Adipose tissue (tissue), 3 donors: ENCODE data around the gene FBXL19. TPM values are rescaled to one million over a fixed set of nuclear protein-coding genes. Genes with fewer than 3 reads are reported as not detected.

Experiments used
- H3K27ac ChIP-seq: one replicate; pipeline ENCODE4 v1.5.1; 2013; ENCODE audit warnings: low read depth, low read length
- WGBS, 3 donors: extraction: QIAGEN DNeasy Blood & Tissue Kit; methylation state at CpG; one replicate each; pipeline ENCODE4 v1.1.7; 2013; 5-methylcytosine and 5-hydroxymethylcytosine counted together
- polyA plus RNA-seq, 3 donors: library from polyadenylated mRNA; stranded (reverse); fragments of 200-250 nt; gene quantifications; one replicate each; pipeline ENCODE4 v1.2.3, GENCODE V29; 2013
- donor health status: healthy with polysubstance abuse.
- donor health status: Bipolar disorder and iron deficiency.
- donor health status: healthy.

FBXL19 gene
- polyA plus RNA-seq, 3 donors = 3.6 to 9.1 (median 5.3) TPM

DNA sequence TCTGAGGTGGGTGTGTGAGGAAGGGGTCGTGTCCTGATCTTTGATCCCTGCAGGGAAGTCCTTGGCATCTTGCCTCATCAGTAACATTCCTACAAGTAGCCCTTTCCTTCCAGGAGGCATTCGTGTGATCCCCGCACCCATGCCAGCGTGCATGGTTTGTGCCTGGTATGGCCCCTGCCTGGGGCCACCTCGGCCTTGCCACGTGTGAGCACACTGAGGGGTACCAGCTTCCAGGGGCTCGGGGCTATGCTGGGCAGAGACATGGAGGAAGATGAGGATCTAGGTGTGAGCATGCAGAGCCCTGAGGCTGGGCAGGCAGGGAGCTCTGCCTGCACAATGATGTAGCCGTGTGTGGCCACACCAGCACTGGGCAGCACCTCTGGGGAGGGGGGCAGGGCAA, 67.7 kb downstream of the FBXL19 start:
- no peak overlapping the region for H3K27ac ChIP-seq
- 71 to 85% (median 85%) methylated on average over 8 of the region's 8 CpGs for WGBS, 3 donors

DNA sequence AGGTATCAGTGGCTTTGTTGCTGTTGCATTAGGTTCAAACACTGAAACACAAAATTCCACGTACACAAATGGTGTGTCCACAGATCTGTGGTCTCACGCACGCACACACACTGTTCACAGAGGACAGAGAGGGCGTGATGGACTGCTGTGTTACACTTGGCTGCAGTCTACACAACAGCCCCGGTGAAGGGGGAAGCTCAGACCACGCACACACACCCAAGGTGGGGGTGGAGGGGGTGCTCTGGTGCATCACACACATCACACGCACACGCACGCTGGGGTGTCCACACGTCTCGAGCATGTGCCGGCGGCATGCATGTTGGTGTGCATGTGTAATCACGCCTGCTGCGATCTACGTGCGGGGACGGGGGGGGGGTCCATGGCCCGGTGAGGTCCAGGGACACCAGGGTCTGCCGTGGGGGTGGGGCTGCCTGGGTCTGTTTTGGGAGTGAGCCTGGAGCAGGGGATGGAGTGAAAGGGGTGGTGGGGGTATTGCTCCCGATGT, 69.0 kb downstream of the FBXL19 start:
- 85 to 88% (median 87%) methylated on average over 18 to 21 of the region's 21 CpGs for WGBS, 3 donors
- H3K27ac ChIP-seq = no peak overlapping the region

DNA sequence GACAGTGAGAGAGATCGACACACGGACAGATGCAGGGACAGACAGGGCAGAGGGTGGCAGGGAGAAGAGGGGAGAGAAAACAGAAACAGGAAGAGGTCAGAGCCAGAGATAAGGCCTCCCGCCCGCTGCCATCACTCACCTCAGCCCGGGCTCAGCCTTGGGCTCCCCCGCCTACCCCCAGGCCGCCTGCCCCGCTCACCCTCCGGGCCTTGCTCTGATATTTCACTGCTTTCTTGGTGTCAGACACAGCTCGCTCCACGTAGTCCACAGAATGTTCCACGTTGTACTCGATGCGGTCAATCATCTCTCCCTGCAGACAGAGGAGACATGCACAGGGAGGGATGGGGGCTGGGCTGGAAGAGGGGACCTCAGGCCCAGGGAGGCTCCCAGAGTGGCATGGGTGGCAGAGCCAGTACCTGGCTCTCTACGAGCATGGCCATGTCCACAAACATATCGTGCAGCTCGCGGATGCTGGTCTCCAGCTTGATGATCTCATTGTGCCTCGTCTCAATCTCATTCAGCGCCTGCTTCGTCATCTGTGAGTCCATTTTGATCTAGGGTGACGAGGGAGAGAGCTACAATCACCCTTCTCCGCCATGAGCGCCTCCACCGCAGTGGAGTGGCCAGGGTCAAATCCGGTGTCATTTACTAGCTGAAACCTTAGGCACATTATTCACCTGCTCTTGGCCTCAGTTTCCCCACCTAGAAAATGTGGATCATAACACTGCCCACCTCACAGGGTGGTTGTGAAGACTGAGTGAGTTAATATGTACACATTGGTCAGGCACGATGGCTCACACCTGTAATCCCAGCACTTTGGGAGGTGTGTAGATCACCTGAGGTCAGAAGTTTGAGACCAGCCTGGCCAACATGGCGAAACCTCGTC, 69.8 kb downstream of the FBXL19 start:
- 77 to 82% (median 79%) methylated on average over 29 of the region's 29 CpGs for WGBS, 3 donors
- H3K27ac ChIP-seq = no peak overlapping the region

DNA sequence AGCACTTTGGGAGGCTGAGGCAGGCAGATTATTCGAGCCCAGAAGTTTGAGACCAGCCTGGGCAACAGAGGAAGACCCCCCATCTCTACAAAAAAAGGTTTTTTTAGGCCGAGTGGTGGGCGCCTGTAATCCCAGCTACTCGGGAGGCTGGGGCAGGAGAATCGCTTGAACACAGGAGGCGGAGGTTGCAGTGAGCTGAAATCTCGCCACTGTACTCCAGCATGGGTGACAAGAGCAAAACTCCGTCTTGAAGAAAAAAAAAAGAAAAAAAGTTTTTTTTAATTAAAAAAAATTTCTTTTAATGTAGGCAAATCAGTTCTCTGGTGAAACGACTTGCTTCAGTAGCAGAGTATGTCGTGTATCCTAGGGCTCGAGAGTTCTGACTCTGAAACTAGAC, 72.6 kb downstream of the FBXL19 start:
- 82 to 86% (median 82%) methylated on average over 11 of the region's 11 CpGs for WGBS, 3 donors
- no peak overlapping the region for H3K27ac ChIP-seq

DNA sequence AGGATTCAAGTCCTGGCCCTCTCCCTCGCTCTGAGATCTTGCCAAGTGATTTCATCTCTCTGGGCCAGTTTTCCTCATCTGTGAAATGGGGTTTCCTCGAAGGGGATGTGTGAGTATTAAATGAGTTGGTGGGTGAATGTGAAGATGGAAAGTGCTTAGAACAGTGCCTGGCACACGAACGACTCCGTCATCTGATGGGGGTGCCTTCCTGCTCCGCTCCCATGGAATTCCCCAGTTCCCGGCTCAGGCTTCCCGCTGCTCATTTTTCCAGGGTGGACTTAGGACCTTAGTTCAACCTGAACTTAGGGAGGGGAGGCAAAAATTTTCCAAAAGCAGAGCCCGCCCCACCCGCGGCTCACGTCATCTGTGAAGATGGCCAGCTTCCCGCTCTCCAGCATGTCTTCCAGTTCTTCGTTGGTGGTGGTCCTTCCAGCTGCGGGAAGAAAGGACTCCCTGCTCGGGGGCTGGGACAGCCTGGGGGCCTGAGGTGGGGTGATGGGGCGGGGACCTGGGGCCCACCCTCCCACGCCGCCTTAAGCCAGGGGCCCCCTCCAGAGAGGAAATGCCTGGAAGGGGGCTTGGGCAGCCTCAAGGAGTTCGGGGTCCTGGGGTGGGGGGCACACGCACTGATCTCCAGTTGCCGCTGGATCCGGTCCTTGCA, 73.1 kb downstream of the FBXL19 start:
- WGBS, 3 donors = 16 to 24% (median 23%) methylated on average over 23 of the region's 23 CpGs
- peak overlapping the region; percentile 7 for H3K27ac ChIP-seq

DNA sequence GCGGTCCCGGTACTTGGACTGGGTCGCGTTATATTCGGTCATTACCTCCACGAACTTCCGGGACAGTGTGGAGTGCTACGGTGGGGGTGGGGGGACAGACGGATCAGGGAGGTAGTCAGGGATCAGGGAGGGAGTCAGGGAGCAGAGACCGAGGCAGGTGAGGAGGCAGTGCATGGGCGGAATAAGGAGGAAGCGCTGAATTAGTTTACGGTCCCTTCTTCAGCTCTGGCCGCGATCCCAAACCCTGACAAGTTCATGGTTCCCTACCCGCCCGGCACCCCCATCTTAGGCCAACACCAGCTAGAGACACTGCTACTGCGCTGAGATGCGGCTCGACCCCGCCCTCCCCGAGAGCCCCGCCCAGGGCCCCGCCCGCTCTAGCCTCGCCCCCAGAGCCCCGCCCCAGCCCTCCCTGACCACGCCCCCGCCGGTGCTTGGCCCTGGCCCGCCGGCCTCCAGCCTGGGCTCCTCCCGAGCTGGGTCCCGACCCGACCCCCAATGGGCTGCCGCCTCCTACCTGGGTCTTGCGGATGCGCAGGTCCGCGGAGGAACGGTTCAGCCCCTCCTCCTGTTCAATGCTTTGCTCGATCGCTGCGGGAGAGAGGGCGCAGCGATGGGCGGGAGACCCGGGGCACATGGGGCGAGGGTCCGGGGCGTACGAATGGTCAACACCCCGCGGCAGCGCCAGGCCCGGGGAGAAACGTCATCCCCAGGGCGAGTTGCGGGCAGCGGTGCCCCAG, 73.8 kb downstream of the FBXL19 start:
- 3 to 6% (median 4%) methylated on average over 47 to 60 of the region's 60 CpGs for WGBS, 3 donors
- peak overlapping the region; percentile 7 for H3K27ac ChIP-seq

DNA sequence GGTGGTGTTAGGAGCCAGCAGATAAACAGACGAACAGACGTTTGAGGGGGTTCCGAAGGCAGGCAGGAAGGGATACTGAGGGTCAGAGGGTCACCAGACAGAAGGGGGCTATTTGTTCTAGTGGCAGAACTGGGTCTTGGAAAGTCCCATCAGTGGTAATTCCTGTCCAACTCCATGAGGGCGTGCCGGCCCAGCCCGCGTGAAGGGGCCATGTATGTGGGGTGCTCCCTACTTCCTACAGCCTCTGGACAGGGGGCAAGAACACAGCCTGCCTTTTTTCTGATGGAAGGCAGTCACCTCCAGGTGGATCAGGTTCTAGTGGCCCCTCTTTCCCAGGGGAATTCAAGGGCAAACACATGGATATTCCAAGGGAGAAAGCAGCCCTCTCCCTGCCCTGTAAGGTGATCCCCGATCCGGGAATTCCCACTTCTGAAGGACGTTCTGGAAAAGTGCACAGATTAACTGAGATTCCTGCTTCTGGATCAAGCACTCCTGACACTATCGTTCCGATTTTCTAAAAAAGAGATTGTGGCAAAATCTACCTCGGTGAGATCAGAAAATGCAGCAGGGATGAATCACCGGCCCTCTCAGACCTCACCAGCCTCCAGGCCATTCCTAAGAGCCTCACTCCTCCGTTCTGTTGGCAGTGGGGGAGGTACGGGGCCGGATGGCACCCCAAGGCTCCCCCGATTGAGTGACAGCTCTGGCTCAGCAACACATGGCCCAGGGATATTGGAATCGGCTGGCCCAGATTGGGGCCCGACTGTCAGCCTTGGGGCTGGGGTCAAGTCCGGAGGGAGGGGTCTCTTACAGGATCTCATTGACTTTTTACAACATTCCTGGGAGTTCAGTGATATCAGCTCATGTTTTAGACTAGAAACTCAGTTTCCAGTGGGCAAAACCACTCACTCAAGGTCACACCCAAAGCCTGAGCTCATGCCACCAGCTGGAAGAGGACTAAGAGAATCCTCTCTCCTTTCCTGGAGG, 74.6 kb downstream of the FBXL19 start:
- 60 to 65% (median 64%) methylated on average over 21 of the region's 21 CpGs for whole genome bisulfite sequencing, 3 donors
- H3K27ac ChIP-seq = no peak overlapping the region

Other genes with a start within 250 kb of the FBXL19 start
- gene SRCAP, start 224.4 kb upstream of the FBXL19 start, polyA plus RNA-seq = 10 to 100 TPM in 2 of 3 donors, 1 to 10 TPM in 1; 7.3 to 16.8 (median 16.5) TPM
- 10 to 100 TPM; 11.8 to 22.0 (median 15.2) TPM for gene PHKG2, start 175.1 kb upstream of the FBXL19 start, polyA plus RNA-seq
- gene CFAP119, start 161.5 kb upstream of the FBXL19 start, polyA plus RNA-seq = 1 to 10 TPM; 1.5 to 3.8 (median 1.6) TPM
- gene RNF40, start 161.2 kb upstream of the FBXL19 start, polyA plus RNA-seq = 10 to 100 TPM; 26.3 to 65.7 (median 39.7) TPM
- 1 to 10 TPM; 3.4 to 6.2 (median 5.6) TPM for gene ZNF629, start 136.4 kb upstream of the FBXL19 start, polyA plus RNA-seq
- 10 to 100 TPM; 11.8 to 52.1 (median 22.0) TPM for gene BCL7C, start 29.5 kb upstream of the FBXL19 start, polyA plus RNA-seq
- 1 to 10 TPM; 1.9 to 9.2 (median 5.8) TPM for gene CTF1, start 27.0 kb upstream of the FBXL19 start, polyA plus RNA-seq
- 10 to 100 TPM; 11.3 to 16.3 (median 14.6) TPM for gene ORAI3, start 25.5 kb downstream of the FBXL19 start, polyA plus RNA-seq
- 10 to 100 TPM in 2 of 3 donors, 1 to 10 TPM in 1; 5.1 to 13.0 (median 10.8) TPM for gene SETD1A, start 34.2 kb downstream of the FBXL19 start, polyA plus RNA-seq
- gene HSD3B7, start 61.6 kb downstream of the FBXL19 start, polyA plus RNA-seq = 10 to 100 TPM; 23.3 to 31.2 (median 26.8) TPM
- under 1 TPM; 0.11 to 0.98 (median 0.18) TPM for gene STX1B, start 87.1 kb downstream of the FBXL19 start, polyA plus RNA-seq
- gene STX4, start 110.0 kb downstream of the FBXL19 start, polyA plus RNA-seq = 10 to 100 TPM; 31.8 to 83.0 (median 66.8) TPM
- 1 to 10 TPM; 3.3 to 7.1 (median 6.3) TPM for gene ZNF668, start 150.7 kb downstream of the FBXL19 start, polyA plus RNA-seq
- gene ZNF646, start 150.8 kb downstream of the FBXL19 start, polyA plus RNA-seq = 1 to 10 TPM; 4.8 to 5.2 (median 5.2) TPM
- gene PRSS53, start 165.4 kb downstream of the FBXL19 start, polyA plus RNA-seq = 1 to 10 TPM in 1 of 3 donors, under 1 TPM in 2; 0.45 to 2.4 (median 0.88) TPM
- 100 to 1,000 TPM; 106 to 132 (median 113) TPM for gene VKORC1, start 171.2 kb downstream of the FBXL19 start, polyA plus RNA-seq
- gene BCKDK, start 184.8 kb downstream of the FBXL19 start, polyA plus RNA-seq = 10 to 100 TPM; 31.4 to 79.6 (median 45.4) TPM
- gene KAT8, start 194.1 kb downstream of the FBXL19 start, polyA plus RNA-seq = 10 to 100 TPM; 37.6 to 41.5 (median 39.9) TPM
- 100 to 1,000 TPM in 1 of 3 donors, 10 to 100 TPM in 1, 1 to 10 TPM in 1; 1.3 to 159 (median 11.2) TPM for gene PRSS8, start 212.2 kb downstream of the FBXL19 start, polyA plus RNA-seq
- gene PRSS36, start 226.5 kb downstream of the FBXL19 start, polyA plus RNA-seq = 1 to 10 TPM; 2.4 to 3.8 (median 3.4) TPM